PFSK-1 (cell line): ENCODE measurements around the gene RNF149.

Experiments
- FOXP2 ChIP-seq: optimal IDR thresholded peaks from 2 replicates; pipeline ENCODE3; 2011; ENCODE audit warnings: borderline replicate concordance, control low read depth, inconsistent platforms; ENCODE audit not compliant: insufficient read depth; ENCODE audit errors: extremely low read length, extremely low read depth
- POLR2AphosphoS5 ChIP-seq: IDR thresholded peaks from 2 replicates; pipeline ENCODE4 v1.6.1; 2012; ENCODE audit warnings: low read depth, mild to moderate bottlenecking, control low read depth, low read length, moderate library complexity
- SIN3A ChIP-seq: IDR thresholded peaks from 2 replicates; pipeline ENCODE4 v1.6.1; 2012; ENCODE audit warnings: mild to moderate bottlenecking, low read length, moderate library complexity, borderline replicate concordance; ENCODE audit not compliant: insufficient read depth
- TAF1 ChIP-seq: IDR thresholded peaks from 2 replicates; pipeline ENCODE4 v1.6.1; 2012; ENCODE audit warnings: low read length, control low read depth, borderline replicate concordance; ENCODE audit not compliant: insufficient read depth
- TF ChIP-seq, protein P1 (sequence below), 2 experiments: IDR thresholded peaks; 2 replicates each; pipeline versions ENCODE4 v1.6.1 to v1.8.0; 2011 to 2012; ENCODE audit warnings: low read depth in 2 of 2, low read length in 2 of 2, control low read depth in 1 of 2, inconsistent platforms in 1 of 2, mild to moderate bottlenecking in 1 of 2, moderate library complexity in 1 of 2; ENCODE audit not compliant: insufficient read depth in 1 of 2

GRCh38 chr2:101299604-101300003 is 8.9 kb downstream of the RNF149 start:
- TF ChIP-seq POLR2AphosphoS5, result no peak
- TF ChIP-seq, protein P1, sequence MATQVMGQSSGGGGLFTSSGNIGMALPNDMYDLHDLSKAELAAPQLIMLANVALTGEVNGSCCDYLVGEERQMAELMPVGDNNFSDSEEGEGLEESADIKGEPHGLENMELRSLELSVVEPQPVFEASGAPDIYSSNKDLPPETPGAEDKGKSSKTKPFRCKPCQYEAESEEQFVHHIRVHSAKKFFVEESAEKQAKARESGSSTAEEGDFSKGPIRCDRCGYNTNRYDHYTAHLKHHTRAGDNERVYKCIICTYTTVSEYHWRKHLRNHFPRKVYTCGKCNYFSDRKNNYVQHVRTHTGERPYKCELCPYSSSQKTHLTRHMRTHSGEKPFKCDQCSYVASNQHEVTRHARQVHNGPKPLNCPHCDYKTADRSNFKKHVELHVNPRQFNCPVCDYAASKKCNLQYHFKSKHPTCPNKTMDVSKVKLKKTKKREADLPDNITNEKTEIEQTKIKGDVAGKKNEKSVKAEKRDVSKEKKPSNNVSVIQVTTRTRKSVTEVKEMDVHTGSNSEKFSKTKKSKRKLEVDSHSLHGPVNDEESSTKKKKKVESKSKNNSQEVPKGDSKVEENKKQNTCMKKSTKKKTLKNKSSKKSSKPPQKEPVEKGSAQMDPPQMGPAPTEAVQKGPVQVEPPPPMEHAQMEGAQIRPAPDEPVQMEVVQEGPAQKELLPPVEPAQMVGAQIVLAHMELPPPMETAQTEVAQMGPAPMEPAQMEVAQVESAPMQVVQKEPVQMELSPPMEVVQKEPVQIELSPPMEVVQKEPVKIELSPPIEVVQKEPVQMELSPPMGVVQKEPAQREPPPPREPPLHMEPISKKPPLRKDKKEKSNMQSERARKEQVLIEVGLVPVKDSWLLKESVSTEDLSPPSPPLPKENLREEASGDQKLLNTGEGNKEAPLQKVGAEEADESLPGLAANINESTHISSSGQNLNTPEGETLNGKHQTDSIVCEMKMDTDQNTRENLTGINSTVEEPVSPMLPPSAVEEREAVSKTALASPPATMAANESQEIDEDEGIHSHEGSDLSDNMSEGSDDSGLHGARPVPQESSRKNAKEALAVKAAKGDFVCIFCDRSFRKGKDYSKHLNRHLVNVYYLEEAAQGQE (IDR thresholded peaks at IDR 0.05; ENCODE audit: insufficient read depth in 1 of 2, low read depth in 2 of 2, low read length in 2 of 2), result no peak
- TF ChIP-seq FOXP2, result no peak
- no peak for TF ChIP-seq TAF1
- no peak for TF ChIP-seq SIN3A
